Natural killer cell (primary cell): Measurements from ENCODE around the gene TFAP2B. TPM values are rescaled to one million over a fixed set of nuclear protein-coding genes. Genes with fewer than 3 reads are reported as not detected.

Experiments
- ATAC-seq, 3 donors: fragments of 150-1000 bp in 2 of 3; fragments of 200-7000 bp in 1 of 3; cut with Tn5 transposase; 1 replicate in 1 of 3; 2 replicates in 2 of 3; pipeline ENCODE4 v1.10.0; 2021; ENCODE audit warnings: mild to moderate bottlenecking in 2 of 3, moderate library complexity in 2 of 3
- DNase-seq, 2 donors: peaks; one replicate each; pipeline versions ENCODE4 v3.0.0 to v3.0.0-alpha.2; 2013 to 2021; ENCODE audit warnings: mixed read lengths in 1 of 2
- H3K27ac ChIP-seq: one replicate; pipeline ENCODE4 v1.5.1; 2013; ENCODE audit warnings: mild to moderate bottlenecking, low read length
- H3K27me3 ChIP-seq: one replicate; pipeline ENCODE4 v1.6.1; 2013; ENCODE audit warnings: low read length; ENCODE audit not compliant: control insufficient read depth, insufficient read depth
- H3K36me3 ChIP-seq: one replicate; pipeline ENCODE4 v1.6.1; 2013; ENCODE audit warnings: low read length; ENCODE audit not compliant: control insufficient read depth, insufficient read depth
- H3K4me1 ChIP-seq: one replicate; pipeline ENCODE4 v1.6.1; 2013; ENCODE audit warnings: low read length; ENCODE audit not compliant: control insufficient read depth, insufficient read depth
- H3K4me3 ChIP-seq: one replicate; pipeline ENCODE4 v1.5.1; 2013; ENCODE audit warnings: low read length
- H3K9me3 ChIP-seq: one replicate; pipeline ENCODE4 v1.6.1; 2013; ENCODE audit warnings: low read length; ENCODE audit not compliant: control insufficient read depth, insufficient read depth
- H3K27ac Mint-ChIP-seq, 2 donors: one replicate each; pipeline ENCODE4 v1.8.0; 2022; ENCODE audit warnings: mild to moderate bottlenecking in 2 of 2, mixed read lengths in 2 of 2, moderate library complexity in 1 of 2
- H3K27me3 Mint-ChIP-seq, 2 donors: one replicate each; pipeline ENCODE4 v1.8.0; 2022; ENCODE audit warnings: low read depth in 2 of 2, mixed read lengths in 2 of 2
- H3K36me3 Mint-ChIP-seq: one replicate; pipeline ENCODE4 v1.8.0; 2022; ENCODE audit warnings: mixed read lengths
- H3K4me1 Mint-ChIP-seq, 2 donors: one replicate each; pipeline ENCODE4 v1.8.0; 2022; ENCODE audit warnings: mixed read lengths in 2 of 2
- H3K4me3 Mint-ChIP-seq: one replicate; pipeline ENCODE4 v1.8.0; 2022; ENCODE audit warnings: mild to moderate bottlenecking, moderate library complexity, mixed read lengths
- H3K9me3 Mint-ChIP-seq, 2 donors: one replicate each; pipeline ENCODE4 v1.8.0; 2022; ENCODE audit warnings: mixed read lengths in 2 of 2
- CTCF ChIP-seq: fragments of 200-600 bp; IDR thresholded peaks from one replicate; pipeline ENCODE4 v1.8.0; 2022; ENCODE audit warnings: antibody characterized with exemption
- WGBS: methylation state at CpG from one replicate; pipeline ENCODE4 v1.1.7; 2013; ENCODE audit warnings: missing lambda C conversion rate; ENCODE audit not compliant: insufficient coverage; 5-methylcytosine and 5-hydroxymethylcytosine counted together
- intact Hi-C: fragments of 100-400 bp; cut with micrococcal nuclease; formaldehyde crosslinking; loops from one replicate; pipeline ENCODE4 v1.14.2; 2022
- total RNA-seq, 4 donors: library from RNA; stranded (reverse); fragments of 120-200 nt in 1 of 4; gene quantifications; one replicate each; pipeline versions ENCODE4 v1.2.3 to v1.2.4, GENCODE V29; 2013 to 2022

Gene TFAP2B
- total RNA-seq, 3 donors from 2014 or later (not counting 1 experiment from before 2014, with no cell fraction given), result not detected

DNA sequence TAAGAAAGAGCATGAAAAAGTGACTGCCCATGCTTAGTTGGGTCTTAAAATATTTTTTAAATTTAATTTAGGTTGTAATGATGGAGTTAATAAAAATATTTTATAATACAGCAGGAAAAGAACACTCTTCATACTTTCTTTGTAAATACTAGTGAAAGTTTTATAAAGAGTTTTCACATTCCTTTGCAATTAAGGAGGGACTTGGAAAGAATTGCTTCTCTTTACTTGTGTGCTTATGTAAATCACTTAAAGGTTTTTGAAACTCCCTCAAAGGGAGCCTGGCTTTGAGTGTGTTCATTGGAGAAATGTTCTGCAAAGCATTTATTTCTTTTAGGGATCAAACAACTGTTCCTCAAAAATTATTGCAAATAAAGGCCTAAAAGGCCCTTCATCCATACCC lies 11.6 kb upstream of the TFAP2B start:
- ATAC-seq, result no peak
- no peak overlapping the region for H3K4me3 Mint-ChIP-seq
- no peak for DNase-seq
- peaks cover 2% of the 10 kb centered on the region in 2 donors for H3K9me3 Mint-ChIP-seq
- Histone ChIP-seq H3K27me3 (no peaks in the 10 kb centered on the region), H3K4me1 (no peaks in the 10 kb centered on the region), H3K4me3 (no peak overlapping the region), H3K27ac (no peak overlapping the region), H3K36me3 (no peaks in the 10 kb centered on the region), H3K9me3 (no peaks in the 10 kb centered on the region)
- no peak overlapping the region for H3K27ac Mint-ChIP-seq
- no peaks in the 10 kb centered on the region for H3K4me1 Mint-ChIP-seq
- intact Hi-C loops, result no loop called here
- no peak for TF ChIP-seq CTCF
- no peaks in the 10 kb centered on the region for H3K36me3 Mint-ChIP-seq
- H3K27me3 Mint-ChIP-seq, result no peaks in the 10 kb centered on the region

GRCh38 chr6:50815436-50816114 lies 3.1 kb upstream of the TFAP2B start:
- Mint-ChIP-seq H3K27me3 (peaks cover 27 to 52% of the 10 kb centered on the region in 2 donors), H3K27ac (no peak overlapping the region), H3K36me3 (no peaks in the 10 kb centered on the region), H3K4me1 (peaks cover 0 to 16% of the 10 kb centered on the region in 2 donors), H3K9me3 (peaks cover 2 to 3% of the 10 kb centered on the region in 2 donors), H3K4me3 (peak overlapping the region; percentile 79)
- no peaks in the 10 kb centered on the region for H3K36me3 ChIP-seq
- intact Hi-C loops, result no loop called here
- peak overlapping the region; percentile 35 for H3K4me3 ChIP-seq
- H3K4me1 ChIP-seq, result no peaks in the 10 kb centered on the region
- H3K9me3 ChIP-seq, result no peaks in the 10 kb centered on the region
- H3K27ac ChIP-seq, result no peak overlapping the region
- peaks cover 30% of the 10 kb centered on the region for H3K27me3 ChIP-seq
- DNase-seq (no peak), ATAC-seq (no peak)
- no peak for TF ChIP-seq CTCF
- WGBS, result 6% methylated on average over 11 of the region's 16 CpGs

GRCh38 chr6:50816115-50816675 lies 2.5 kb upstream of the TFAP2B start:
- Histone ChIP-seq H3K27ac (no peak overlapping the region), H3K9me3 (no peaks in the 10 kb centered on the region), H3K36me3 (no peaks in the 10 kb centered on the region), H3K27me3 (peaks cover 37% of the 10 kb centered on the region), H3K4me3 (peak overlapping the region; percentile 35), H3K4me1 (no peaks in the 10 kb centered on the region)
- DNase-seq (peak in 1 of 2 donors; percentile 65), ATAC-seq (no peak)
- Mint-ChIP-seq H3K4me3 (peak overlapping the region; percentile 79), H3K4me1 (peaks cover 0 to 16% of the 10 kb centered on the region in 2 donors), H3K27me3 (peaks cover 33 to 58% of the 10 kb centered on the region in 2 donors), H3K36me3 (no peaks in the 10 kb centered on the region), H3K9me3 (peaks cover 2 to 3% of the 10 kb centered on the region in 2 donors), H3K27ac (no peak overlapping the region)
- 2% methylated on average over 9 of the region's 14 CpGs for WGBS
- intact Hi-C loops, result no loop called here
- peak; percentile 58 for TF ChIP-seq CTCF
